ENCODE measurements around the gene IL1A.

The IL1A gene

DNA sequence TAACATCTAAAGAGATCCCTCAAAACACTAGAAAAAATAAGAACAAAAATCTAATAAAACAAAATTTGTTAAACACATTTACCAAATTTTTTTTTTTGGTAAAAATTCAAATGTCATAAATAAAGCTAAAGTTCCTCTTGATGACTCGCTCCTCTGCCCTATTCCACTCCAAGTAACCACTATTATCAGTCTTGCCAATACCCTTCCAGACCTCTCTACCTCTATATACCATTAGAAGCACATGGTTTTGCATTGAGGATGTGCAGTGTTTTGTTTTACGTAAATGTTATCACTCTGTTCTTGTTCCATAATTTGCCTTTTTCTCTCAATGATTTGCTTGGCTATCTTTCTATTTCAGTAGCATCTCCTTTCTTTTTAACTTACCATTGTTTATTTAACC lies 41.4 kb upstream of the IL1A start:
- Mint-ChIP-seq H3K36me3 (ENCODE audit: low read depth) (no peaks in the 10 kb centered on the region), H3K9me3 (no peaks in the 10 kb centered on the region), H3K4me3 (no peak overlapping the region), H3K4me1 (ENCODE audit: low read depth) (peaks cover 23% of the 10 kb centered on the region), H3K27ac (no peak overlapping the region), H3K27me3 (peaks cover 8% of the 10 kb centered on the region)
- no peak for DNase-seq

DNA sequence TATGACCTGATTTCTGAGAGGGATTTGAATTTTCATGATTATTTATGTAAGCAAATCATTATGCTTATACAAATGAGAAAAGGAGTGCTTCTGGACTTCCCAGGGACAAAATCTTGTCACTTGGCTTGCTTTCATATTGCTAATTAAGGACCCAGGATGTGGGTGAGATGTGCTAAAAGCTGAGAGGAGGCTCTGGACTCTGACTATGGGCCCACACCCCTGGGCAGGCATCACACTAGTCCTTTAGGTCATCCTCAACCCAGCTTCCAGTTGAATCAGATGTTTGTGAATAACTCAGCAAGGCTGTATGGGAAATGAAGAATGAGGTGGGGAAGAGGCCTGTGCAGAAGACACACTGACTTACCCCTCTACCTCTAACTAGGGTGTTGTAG lies 40.4 kb upstream of the IL1A start:
- H3K27ac Mint-ChIP-seq, result no peak overlapping the region
- H3K4me1 Mint-ChIP-seq (ENCODE audit: low read depth), result peaks cover 30% of the 10 kb centered on the region
- no peak for DNase-seq
- H3K9me3 Mint-ChIP-seq, result no peaks in the 10 kb centered on the region
- H3K27me3 Mint-ChIP-seq, result peaks cover 5% of the 10 kb centered on the region
- no peaks in the 10 kb centered on the region for H3K36me3 Mint-ChIP-seq (ENCODE audit: low read depth)
- no peak overlapping the region for H3K4me3 Mint-ChIP-seq

DNA sequence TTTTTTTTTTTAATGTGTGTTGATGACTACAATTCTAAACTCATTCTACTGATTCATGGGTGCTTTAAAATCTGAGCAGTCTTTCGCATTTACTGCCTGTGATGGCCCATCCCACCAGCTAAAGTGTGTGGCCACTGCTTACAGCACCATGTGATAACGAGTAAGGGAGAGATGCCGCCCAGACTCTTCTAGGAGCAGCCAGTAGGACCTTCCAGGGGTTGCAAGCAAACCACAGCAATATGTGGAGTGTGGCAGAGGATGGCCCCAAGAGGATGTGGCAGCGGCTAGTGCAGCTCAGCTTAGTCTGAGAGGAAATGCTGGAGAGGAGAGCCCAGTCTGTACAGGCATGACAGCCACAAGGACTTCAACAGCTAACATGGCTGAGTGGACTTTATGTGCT lies 37.4 kb upstream of the IL1A start:
- peaks cover 30% of the 10 kb centered on the region for H3K4me1 Mint-ChIP-seq (ENCODE audit: low read depth)
- H3K9me3 Mint-ChIP-seq, result no peaks in the 10 kb centered on the region
- no peak for DNase-seq
- H3K36me3 Mint-ChIP-seq (ENCODE audit: low read depth), result no peaks in the 10 kb centered on the region
- peak overlapping the region; percentile 41 for H3K4me3 Mint-ChIP-seq
- no peaks in the 10 kb centered on the region for H3K27me3 Mint-ChIP-seq
- H3K27ac Mint-ChIP-seq, result peak overlapping the region; percentile 83

DNA sequence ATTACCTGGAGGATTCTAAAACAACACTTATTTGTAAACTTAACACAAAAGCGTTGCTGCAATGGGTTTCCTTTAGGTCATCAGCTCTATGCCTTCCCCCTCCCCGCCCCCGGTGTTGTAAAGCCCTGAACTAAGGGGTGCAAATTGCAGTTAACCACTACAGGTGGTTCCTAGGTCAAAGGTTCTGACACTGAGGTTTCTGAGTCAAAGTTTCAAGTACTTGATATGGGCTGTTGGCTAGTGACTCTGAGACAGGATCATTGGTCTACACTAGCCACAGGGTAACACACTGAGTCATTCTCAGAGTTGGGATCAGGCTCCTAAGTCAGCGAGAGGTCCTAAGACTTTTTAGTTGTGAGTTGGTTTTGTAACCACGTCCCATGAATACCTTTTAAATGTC lies 36.8 kb upstream of the IL1A start:
- Mint-ChIP-seq H3K27me3 (no peaks in the 10 kb centered on the region), H3K27ac (peak overlapping the region; percentile 83), H3K36me3 (ENCODE audit: low read depth) (no peaks in the 10 kb centered on the region), H3K4me3 (no peak overlapping the region), H3K9me3 (no peaks in the 10 kb centered on the region), H3K4me1 (ENCODE audit: low read depth) (peaks cover 30% of the 10 kb centered on the region)
- no peak for DNase-seq

DNA sequence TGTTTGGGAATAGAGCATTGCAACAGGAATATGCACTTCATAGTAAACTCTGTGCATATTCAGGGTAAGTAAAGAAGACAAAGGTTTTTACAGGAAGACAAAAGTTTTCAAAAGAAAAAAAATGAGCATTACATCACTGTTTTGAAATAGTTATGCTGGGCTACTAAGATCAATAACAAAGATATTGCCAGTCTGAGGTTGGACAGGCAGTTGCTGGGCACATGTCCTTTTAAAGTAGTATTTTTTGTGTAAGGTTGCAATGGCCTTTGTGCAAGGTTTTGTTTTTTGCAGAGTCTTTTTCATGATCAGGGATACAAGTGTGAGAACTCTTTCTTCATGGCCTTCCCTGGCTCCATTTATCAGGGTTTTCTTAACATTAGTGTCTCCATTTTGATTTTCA lies 36.0 kb upstream of the IL1A start:
- Mint-ChIP-seq H3K4me3 (no peak overlapping the region), H3K4me1 (ENCODE audit: low read depth) (peaks cover 30% of the 10 kb centered on the region), H3K36me3 (ENCODE audit: low read depth) (no peaks in the 10 kb centered on the region), H3K9me3 (no peaks in the 10 kb centered on the region), H3K27me3 (no peaks in the 10 kb centered on the region), H3K27ac (no peak overlapping the region)
- DNase-seq, result no peak

DNA sequence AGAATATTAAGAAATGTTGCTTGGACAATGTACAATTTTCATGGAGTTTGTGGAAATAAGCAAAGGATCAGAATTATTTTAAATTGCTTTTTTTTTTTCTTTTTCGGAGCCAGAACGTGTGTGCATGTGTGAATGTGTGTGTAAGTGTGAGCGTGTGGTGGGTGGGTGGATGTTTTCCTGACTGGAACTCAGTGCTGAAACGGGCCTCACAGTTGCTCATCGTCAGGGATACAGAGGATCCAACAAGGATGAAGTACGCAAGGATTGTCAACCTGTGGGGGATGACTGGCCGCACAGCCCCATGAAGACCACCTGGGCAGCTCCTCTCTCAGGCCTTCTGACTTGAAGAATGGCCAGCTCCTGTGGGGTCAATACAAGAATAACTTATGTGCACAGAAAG lies 34.8 kb upstream of the IL1A start:
- Mint-ChIP-seq H3K27ac (no peak overlapping the region), H3K9me3 (no peaks in the 10 kb centered on the region), H3K4me1 (ENCODE audit: low read depth) (peaks cover 27% of the 10 kb centered on the region), H3K36me3 (ENCODE audit: low read depth) (no peaks in the 10 kb centered on the region), H3K27me3 (no peaks in the 10 kb centered on the region), H3K4me3 (no peak overlapping the region)
- DNase-seq, result no peak

DNA sequence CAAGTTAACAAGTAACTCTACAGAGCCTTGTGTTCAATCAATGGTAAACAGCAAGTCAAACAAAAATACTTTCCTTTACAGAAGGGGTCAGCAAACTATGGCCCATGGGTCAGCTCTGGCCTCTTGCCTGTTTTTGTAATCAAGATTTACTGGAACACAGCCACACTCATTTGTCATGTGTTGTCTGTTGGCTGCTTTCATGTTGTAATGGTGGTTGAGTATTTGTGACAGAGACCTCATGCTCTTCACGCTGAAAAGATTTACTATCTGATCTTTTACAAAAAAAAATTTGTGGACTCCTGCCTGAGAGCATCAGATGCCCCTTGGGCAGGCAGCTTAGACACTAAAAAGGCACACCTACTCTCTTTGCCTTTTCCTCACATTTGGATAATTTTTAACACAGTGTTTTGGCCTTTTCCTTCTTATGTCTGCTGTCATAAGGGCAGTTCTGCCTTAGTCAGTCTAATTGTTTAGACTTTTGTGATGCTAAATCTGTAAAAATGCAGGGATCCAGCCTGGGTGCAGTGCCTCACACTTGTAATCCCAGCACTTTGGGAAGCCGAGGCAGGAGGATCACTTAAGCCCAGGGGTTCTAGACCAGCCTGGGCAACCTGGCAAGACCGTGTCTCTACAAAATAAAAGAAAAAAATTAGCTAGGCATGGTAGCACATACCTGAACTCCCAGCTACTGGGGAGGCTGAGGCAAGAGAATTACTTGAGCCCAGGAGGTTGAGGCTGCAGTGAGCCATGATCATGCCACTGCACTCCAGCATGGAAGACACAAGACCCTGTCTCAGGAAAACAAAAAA lies 34.0 kb upstream of the IL1A start:
- DNase-seq, result no peak
- H3K36me3 Mint-ChIP-seq (ENCODE audit: low read depth), result no peaks in the 10 kb centered on the region
- H3K4me1 Mint-ChIP-seq (ENCODE audit: low read depth), result peaks cover 27% of the 10 kb centered on the region
- H3K27ac Mint-ChIP-seq, result no peak overlapping the region
- H3K9me3 Mint-ChIP-seq, result no peaks in the 10 kb centered on the region
- H3K27me3 Mint-ChIP-seq, result no peaks in the 10 kb centered on the region
- H3K4me3 Mint-ChIP-seq, result no peak overlapping the region

DNA sequence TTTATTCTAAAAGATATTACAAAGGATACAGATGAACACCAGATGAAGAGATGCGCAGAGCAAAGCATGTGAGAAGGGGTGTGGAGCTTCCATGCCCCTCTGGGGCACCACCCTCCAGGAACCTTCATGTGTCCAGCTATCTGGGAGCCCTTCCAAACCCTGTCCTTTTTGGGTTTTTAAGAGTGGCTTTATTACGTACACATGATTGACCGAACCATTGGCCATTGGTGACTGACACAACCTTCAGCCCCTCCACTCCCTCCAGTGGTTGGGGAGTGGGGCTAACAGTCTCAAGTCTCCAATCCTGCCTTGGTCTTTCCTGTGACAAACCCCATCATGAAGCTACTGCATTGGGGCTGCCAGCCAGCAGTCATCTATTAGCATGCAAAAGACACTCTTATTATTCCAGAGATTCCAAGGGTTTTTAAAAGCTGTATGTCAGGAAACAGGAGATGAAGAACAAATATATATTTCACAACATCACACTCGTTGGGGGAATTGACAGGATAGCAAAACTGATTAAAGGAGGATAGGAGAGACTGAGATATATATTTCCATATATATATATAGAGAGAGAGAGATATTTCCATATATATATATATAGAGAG lies 32.9 kb upstream of the IL1A start:
- H3K4me1 Mint-ChIP-seq (ENCODE audit: low read depth), result peaks cover 32% of the 10 kb centered on the region
- DNase-seq, result no peak
- no peak overlapping the region for H3K4me3 Mint-ChIP-seq
- no peaks in the 10 kb centered on the region for H3K36me3 Mint-ChIP-seq (ENCODE audit: low read depth)
- H3K9me3 Mint-ChIP-seq, result no peaks in the 10 kb centered on the region
- no peak overlapping the region for H3K27ac Mint-ChIP-seq
- no peaks in the 10 kb centered on the region for H3K27me3 Mint-ChIP-seq

DNA sequence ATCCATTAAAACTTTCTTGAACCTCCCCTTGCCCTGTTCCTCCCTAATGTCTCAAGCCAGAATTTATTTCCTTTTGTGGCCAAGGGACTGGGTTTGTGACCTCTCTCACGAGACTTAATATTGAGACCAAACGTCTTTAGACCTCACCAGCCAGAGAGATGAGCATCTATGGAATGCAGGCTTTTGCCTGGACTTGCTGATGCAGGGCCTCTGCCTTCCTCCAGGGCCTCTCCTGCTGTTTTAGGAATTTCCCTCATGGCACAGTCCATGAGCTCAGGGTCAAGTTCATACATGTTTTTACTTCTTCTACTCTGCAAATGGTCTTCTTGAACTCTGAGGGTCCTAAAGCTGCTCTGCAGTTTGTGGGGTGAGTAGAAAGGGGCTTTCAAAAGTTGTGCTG lies 30.0 kb upstream of the IL1A start:
- DNase-seq, result no peak
- H3K4me3 Mint-ChIP-seq, result no peak overlapping the region
- H3K27ac Mint-ChIP-seq, result no peak overlapping the region
- no peaks in the 10 kb centered on the region for H3K27me3 Mint-ChIP-seq
- H3K4me1 Mint-ChIP-seq (ENCODE audit: low read depth), result peaks cover 25% of the 10 kb centered on the region
- H3K9me3 Mint-ChIP-seq, result peaks cover 2% of the 10 kb centered on the region
- no peaks in the 10 kb centered on the region for H3K36me3 Mint-ChIP-seq (ENCODE audit: low read depth)

DNA sequence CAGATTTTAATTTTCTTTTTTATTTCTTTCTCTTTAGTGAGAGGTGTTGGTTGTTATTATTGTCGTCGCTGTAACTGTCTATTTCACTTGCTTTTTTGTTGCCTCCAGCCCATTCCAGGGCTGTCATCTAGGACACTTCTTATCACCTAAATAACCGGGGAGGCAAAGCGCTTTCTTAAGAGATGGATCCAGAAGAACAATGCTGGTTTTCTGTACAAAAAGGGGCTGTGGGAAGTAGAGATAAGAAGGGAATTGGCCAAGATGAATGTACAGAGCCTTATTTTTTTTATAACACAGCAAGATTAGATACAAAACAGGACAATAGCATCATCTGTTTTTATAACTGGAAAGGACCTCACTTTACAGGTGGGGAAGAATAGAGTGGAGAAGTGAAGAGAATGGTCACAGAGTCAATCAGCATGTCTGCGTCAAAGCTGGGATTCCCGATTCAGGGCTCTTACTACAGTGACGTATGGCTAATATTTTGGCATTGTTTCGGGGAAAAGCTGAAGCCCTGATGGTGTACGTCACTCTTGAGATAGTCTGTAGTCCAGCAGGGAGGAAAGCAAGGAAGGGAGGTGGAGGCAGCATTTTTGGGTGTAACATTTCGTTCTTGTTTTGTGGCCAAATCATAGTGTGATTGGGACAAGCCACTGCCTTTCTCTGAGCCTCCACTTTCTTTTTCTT lies 29.1 kb upstream of the IL1A start:
- Mint-ChIP-seq H3K27me3 (no peaks in the 10 kb centered on the region), H3K9me3 (peaks cover 4% of the 10 kb centered on the region), H3K4me1 (ENCODE audit: low read depth) (peaks cover 32% of the 10 kb centered on the region), H3K36me3 (ENCODE audit: low read depth) (no peaks in the 10 kb centered on the region), H3K4me3 (no peak overlapping the region), H3K27ac (no peak overlapping the region)
- no peak for DNase-seq

DNA sequence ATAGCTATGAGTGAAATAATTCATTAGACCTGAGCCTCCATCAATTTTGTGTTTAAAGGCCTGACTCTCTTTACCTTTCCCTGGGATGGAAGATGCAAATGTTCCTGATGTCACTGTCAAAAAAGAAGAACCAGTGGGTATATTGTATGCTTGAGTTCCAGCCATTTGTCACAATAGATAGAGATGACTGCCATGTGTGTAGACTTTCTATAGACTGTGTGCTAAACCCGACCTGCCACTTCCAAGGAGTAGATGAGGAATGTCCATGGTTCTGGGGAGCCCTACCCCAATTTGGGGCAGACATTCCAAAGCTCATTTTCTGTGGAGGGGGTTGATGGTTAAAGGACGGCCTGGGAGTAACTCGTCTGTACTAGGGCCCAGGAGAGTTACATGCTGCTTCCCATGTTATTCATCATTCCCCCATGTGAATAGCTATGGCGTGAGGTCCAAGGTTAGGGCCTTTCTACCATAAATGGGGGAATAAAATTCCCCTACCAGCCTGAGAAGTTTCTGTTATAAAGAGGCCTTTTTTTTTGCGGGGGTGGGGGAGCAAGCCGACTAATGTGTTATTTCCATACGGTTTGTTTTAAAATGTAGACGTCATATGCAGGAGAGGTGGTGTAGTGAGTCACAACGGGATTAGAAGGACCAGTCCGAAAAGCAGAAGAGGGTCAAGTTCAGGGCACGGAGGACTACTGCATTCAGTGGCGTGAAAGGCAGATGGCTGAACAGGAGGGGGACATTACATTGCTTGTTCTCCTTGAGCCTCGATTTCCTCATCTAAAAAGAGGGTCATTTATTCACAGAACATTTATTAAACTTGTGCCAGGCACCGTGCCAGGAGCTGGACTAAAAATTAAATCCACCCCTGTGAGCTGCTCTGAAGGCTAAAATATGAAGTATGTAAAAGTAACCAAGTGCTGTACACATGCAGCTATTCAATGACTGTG lies 28.3 kb upstream of the IL1A start:
- DNase-seq, result no peak
- Mint-ChIP-seq H3K27ac (peak overlapping the region; percentile 74), H3K36me3 (ENCODE audit: low read depth) (no peaks in the 10 kb centered on the region), H3K4me1 (ENCODE audit: low read depth) (peaks cover 32% of the 10 kb centered on the region), H3K27me3 (no peaks in the 10 kb centered on the region), H3K9me3 (peaks cover 6% of the 10 kb centered on the region), H3K4me3 (no peak overlapping the region)

DNA sequence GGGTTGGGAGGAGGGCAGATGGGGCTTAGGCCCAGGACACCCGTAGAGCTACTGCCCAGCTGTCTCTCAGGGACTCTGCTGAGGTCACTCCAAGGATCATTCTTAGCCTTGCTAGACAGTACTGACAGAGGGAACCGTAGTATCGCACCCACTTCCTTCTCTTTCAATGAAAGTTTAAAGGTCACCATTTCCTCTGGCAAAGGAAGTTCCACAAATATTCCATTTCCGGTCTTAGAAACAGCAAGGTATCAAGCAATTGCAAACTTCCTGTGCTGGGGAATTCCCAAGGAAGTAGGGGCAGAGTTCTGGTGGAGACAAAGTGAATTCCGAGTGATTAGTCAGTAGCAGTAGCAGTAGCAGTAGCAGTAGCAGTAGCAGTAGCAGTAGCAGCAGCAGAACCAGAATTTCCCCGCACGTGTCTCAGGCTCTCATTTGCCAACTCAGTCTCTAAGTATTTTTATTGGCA lies 27.6 kb upstream of the IL1A start:
- Mint-ChIP-seq H3K27ac (peak overlapping the region; percentile 74), H3K4me3 (no peak overlapping the region), H3K4me1 (ENCODE audit: low read depth) (peaks cover 32% of the 10 kb centered on the region), H3K36me3 (ENCODE audit: low read depth) (no peaks in the 10 kb centered on the region), H3K9me3 (peaks cover 12% of the 10 kb centered on the region), H3K27me3 (no peaks in the 10 kb centered on the region)
- DNase-seq, result no peak

DNA sequence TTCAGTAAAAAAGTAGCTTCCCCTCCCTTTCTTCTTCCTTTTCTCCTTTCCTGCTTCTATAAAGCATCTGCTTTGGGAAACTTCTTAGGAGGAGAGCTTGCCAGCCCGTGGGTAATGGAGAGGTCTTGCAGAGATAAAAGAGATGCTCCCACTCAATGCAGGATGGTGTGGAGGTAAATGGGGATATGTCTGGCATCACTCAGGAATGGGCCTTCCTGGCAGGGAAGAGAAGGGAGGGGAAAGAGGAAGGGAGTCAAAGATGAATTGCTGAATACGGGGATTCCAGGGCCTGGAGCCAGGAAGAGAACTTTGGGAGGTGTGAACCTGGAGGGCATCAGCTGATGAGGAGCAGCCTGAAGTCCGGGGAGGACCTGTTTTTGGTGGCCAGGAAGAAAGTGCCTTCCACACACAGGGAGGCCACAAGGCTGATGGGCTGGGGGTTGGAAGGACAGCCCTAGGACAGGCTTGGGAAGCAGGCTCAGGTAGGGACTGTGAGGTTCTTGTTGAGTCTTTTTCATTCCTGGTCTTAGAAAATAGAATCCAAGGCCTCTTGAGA lies 27.1 kb upstream of the IL1A start:
- H3K27ac Mint-ChIP-seq, result peak overlapping the region; percentile 74
- H3K36me3 Mint-ChIP-seq (ENCODE audit: low read depth), result no peaks in the 10 kb centered on the region
- no peak overlapping the region for H3K4me3 Mint-ChIP-seq

DNA sequence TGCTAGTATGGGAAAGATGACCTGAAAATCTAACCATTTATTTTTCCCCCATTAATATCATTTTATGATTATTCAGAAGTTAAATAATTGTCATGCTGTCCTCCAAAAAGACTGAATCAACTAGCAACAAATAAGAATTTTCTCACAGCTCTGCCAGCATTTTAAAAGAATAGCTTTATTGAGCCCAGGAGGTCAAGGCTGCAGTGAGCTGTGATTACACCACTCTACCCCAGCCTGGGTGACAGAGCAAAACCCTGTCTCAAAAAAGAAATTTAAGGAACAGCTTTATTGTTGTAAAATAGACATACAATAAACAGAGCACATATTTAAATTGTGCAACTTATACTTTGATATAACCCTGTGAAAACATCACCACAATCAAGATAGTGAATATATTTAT lies 24.8 kb upstream of the IL1A start:
- H3K9me3 Mint-ChIP-seq, result peaks cover 14% of the 10 kb centered on the region
- H3K4me3 Mint-ChIP-seq, result no peak overlapping the region
- H3K27me3 Mint-ChIP-seq, result no peaks in the 10 kb centered on the region
- H3K36me3 Mint-ChIP-seq (ENCODE audit: low read depth), result no peaks in the 10 kb centered on the region
- no peak for DNase-seq
- H3K4me1 Mint-ChIP-seq (ENCODE audit: low read depth), result peaks cover 44% of the 10 kb centered on the region
- no peak overlapping the region for H3K27ac Mint-ChIP-seq

More for the DNA sequence above, 27.1 kb upstream of the IL1A start:
- peaks cover 34% of the 10 kb centered on the region for H3K4me1 Mint-ChIP-seq (ENCODE audit: low read depth)
- H3K9me3 Mint-ChIP-seq, result peaks cover 14% of the 10 kb centered on the region
- H3K27me3 Mint-ChIP-seq, result no peaks in the 10 kb centered on the region
- DNase-seq, result no peak
